Measurements from ENCODE around the gene APOBEC3H.
A peak's percentile ranks its signal among the peaks of the same experiment; 100 is the strongest.

The APOBEC3H gene

GRCh38 chr22:39138357-39138997 lies 41.4 kb downstream of the APOBEC3H start:
- no peak for DNase-seq

- no peak for DNase-seq
Observed at GRCh38 chr22:39139933-39140332, 42.9 kb downstream of the APOBEC3H start.

GRCh38 chr22:39142088-39142680 lies 45.1 kb downstream of the APOBEC3H start:
- DNase-seq: no peak

GRCh38 chr22:39144101-39144767 lies 47.2 kb downstream of the APOBEC3H start:
- peak; percentile 43 for DNase-seq

- DNase-seq: no peak
Observed at GRCh38 chr22:39146256-39147101, 49.4 kb downstream of the APOBEC3H start.

GRCh38 chr22:39147335-39148025 lies 50.4 kb downstream of the APOBEC3H start:
- no peak for DNase-seq

- no peak for DNase-seq
Observed at GRCh38 chr22:39148026-39148726, 51.1 kb downstream of the APOBEC3H start.

- peak; percentile 41 for DNase-seq
Observed at GRCh38 chr22:39148727-39149535, 51.9 kb downstream of the APOBEC3H start.

- no peak for DNase-seq
Observed at GRCh38 chr22:39149915-39150847, 53.1 kb downstream of the APOBEC3H start.

GRCh38 chr22:39150848-39151215 lies 53.8 kb downstream of the APOBEC3H start:
- DNase-seq: no peak

- DNase-seq: no peak
Observed at GRCh38 chr22:39151329-39151975, 54.4 kb downstream of the APOBEC3H start.

GRCh38 chr22:39152024-39152510 lies 55.0 kb downstream of the APOBEC3H start:
- DNase-seq: no peak

- peak; percentile 88 for DNase-seq
Observed at GRCh38 chr22:39152511-39153219, 55.6 kb downstream of the APOBEC3H start, which contains the start of gene CBX7. CBX7 (minus strand) TSS chr22:39152680; CDS start chr22:39152444, 236 bp downstream.

GRCh38 chr22:39153220-39153717 lies 56.2 kb downstream of the APOBEC3H start:
- no peak for DNase-seq

Data from activated CD4-positive, alpha-beta T cell treated with anti-CD3 and anti-CD28 coated beads for 1 hour (primary cell).